H1 (cell line): Measurements from ENCODE around the gene ADAD2. TPM values are rescaled to one million over a fixed set of nuclear protein-coding genes. Genes with fewer than 3 reads are reported as not detected.
A peak's percentile ranks its signal among the peaks of the same experiment; 100 is the strongest.

Experiments used
- CTCF ChIA-PET: fragments of 300-600 bp; sonication (Branson Sonifier 250); formaldehyde crosslinking; loops from one replicate; lab custom pipeline; 2021; ENCODE audit not compliant: partially characterized antibody; lab: Charles Lee
- POLR2A ChIA-PET: fragments of 300-600 bp; sonication (Branson Sonifier 250); formaldehyde crosslinking; loops from one replicate; lab custom pipeline; 2021; ENCODE audit warnings: inconsistent platforms; ENCODE audit not compliant: partially characterized antibody; lab: Charles Lee
- DNase-seq, 2 experiments: peaks; one replicate each; pipeline versions ENCODE4 v3.0.0 to v3.0.0-alpha.2; 2010 to 2022; ENCODE audit warnings: low spot score in 2 of 2, low read depth in 1 of 2, mixed read lengths in 1 of 2
- FAIRE-seq: peaks from 2 replicates; lab custom pipeline; 2011; peaks lifted over from hg19 to GRCh38; lab: Jason Lieb, UNC
- H2AFZ ChIP-seq: 2 replicates; pipeline ENCODE4 v1.8.1; 2012; ENCODE audit warnings: low read length, inconsistent platforms
- H2AK5ac ChIP-seq: 2 replicates; pipeline ENCODE4 v1.6.1; 2013; ENCODE audit warnings: low read depth, low read length
- H2BK120ac ChIP-seq: replicated peaks from 2 replicates; pipeline ENCODE3; 2013; ENCODE audit warnings: low read depth, low read length, inconsistent platforms
- H2BK12ac ChIP-seq: 2 replicates; pipeline ENCODE4 v1.6.1; 2013; ENCODE audit warnings: low read depth, low read length
- H2BK15ac ChIP-seq: 2 replicates; pipeline ENCODE4 v1.6.1; 2013; ENCODE audit warnings: low read length
- H2BK20ac ChIP-seq: 2 replicates; pipeline ENCODE4 v1.6.1; 2013; ENCODE audit warnings: low read length
- H2BK5ac ChIP-seq: 2 replicates; pipeline ENCODE4 v1.6.1; 2013; ENCODE audit warnings: low read depth, low read length
- H3K14ac ChIP-seq: 2 replicates; pipeline ENCODE4 v1.6.1; 2013; ENCODE audit warnings: inconsistent platforms; ENCODE audit not compliant: insufficient read length
- H3K18ac ChIP-seq: 2 replicates; pipeline ENCODE4 v1.6.1; 2013; ENCODE audit warnings: low read length; ENCODE audit errors: extremely low read depth
- H3K23ac ChIP-seq: 2 replicates; pipeline ENCODE4 v1.6.1; 2013; ENCODE audit warnings: inconsistent platforms; ENCODE audit not compliant: insufficient read length
- H3K23me2 ChIP-seq: 2 replicates; pipeline ENCODE4 v1.6.1; 2013; ENCODE audit warnings: low read depth, low read length
- H3K27ac ChIP-seq: 2 replicates; pipeline ENCODE4 v1.6.1; 2011; ENCODE audit warnings: low read depth, low read length, inconsistent platforms
- H3K27me3 ChIP-seq, 4 experiments: replicated peaks in 1 of 4; 1 replicate in 1 of 4; 2 replicates in 3 of 4; pipeline versions ENCODE4 v1.6.1 to v1.8.1; 2011 to 2013; ENCODE audit warnings: low read length in 3 of 4, mild to moderate bottlenecking in 3 of 4, inconsistent platforms in 2 of 4, mixed read lengths in 2 of 4, moderate library complexity in 1 of 4; ENCODE audit not compliant: control insufficient read depth in 3 of 4, insufficient read depth in 3 of 4; ENCODE audit errors: extremely low read depth in 1 of 4
- H3K36me3 ChIP-seq, 4 experiments: 2 replicates each; pipeline versions ENCODE4 v1.6.1 to v1.8.1; 2011 to 2013; ENCODE audit warnings: mild to moderate bottlenecking in 4 of 4, low read length in 3 of 4, moderate library complexity in 2 of 4, control low read depth in 1 of 4, inconsistent platforms in 1 of 4; ENCODE audit not compliant: insufficient read depth in 4 of 4, control insufficient read depth in 2 of 4
- H3K4ac ChIP-seq: replicated peaks from 2 replicates; pipeline ENCODE3; 2013; ENCODE audit warnings: low read length, low read depth, mixed read lengths, inconsistent platforms; ENCODE audit not compliant: insufficient read length
- H3K4me1 ChIP-seq, 4 experiments: replicated peaks in 1 of 4; 1 replicate in 1 of 4; 2 replicates in 3 of 4; pipeline versions ENCODE4 v1.6.1 to v1.8.1; 2011 to 2013; ENCODE audit warnings: low read length in 3 of 4, inconsistent platforms in 2 of 4, mixed read lengths in 1 of 4; ENCODE audit not compliant: insufficient read depth in 4 of 4, control insufficient read depth in 3 of 4
- H3K4me2 ChIP-seq, 2 experiments: 2 replicates each; pipeline versions ENCODE4 v1.6.1 to v1.8.1; 2011 to 2013; ENCODE audit warnings: low read depth in 2 of 2, low read length in 2 of 2, control low read depth in 1 of 2, inconsistent platforms in 1 of 2, mild to moderate bottlenecking in 1 of 2; ENCODE audit not compliant: insufficient read depth in 1 of 2
- H3K4me3 ChIP-seq, 4 experiments: fragments of 200-600, 300-600 bp in 1 of 4; sonication (generic), shearing (Covaris generic), sonication (Bioruptor Twin) in 1 of 4; 2 replicates each; pipeline versions ENCODE4 v1.5.1 to v1.8.1; 2011 to 2016; ENCODE audit warnings: low read length in 4 of 4, low read depth in 3 of 4, control low read depth in 2 of 4, inconsistent platforms in 2 of 4, mild to moderate bottlenecking in 2 of 4, mixed read lengths in 1 of 4, moderate library complexity in 1 of 4; ENCODE audit not compliant: insufficient read depth in 2 of 4; ENCODE audit errors: extremely low read depth in 1 of 4
- H3K56ac ChIP-seq: replicated peaks from 2 replicates; pipeline ENCODE3; 2013; ENCODE audit warnings: low read depth, mild to moderate bottlenecking, mixed read lengths, low read length, inconsistent platforms; ENCODE audit not compliant: insufficient read length
- H3K79me1 ChIP-seq: 2 replicates; pipeline ENCODE4 v1.6.1; 2013; ENCODE audit warnings: low read depth, low read length, control low read depth
- H3K79me2 ChIP-seq, 2 experiments: 2 replicates each; pipeline versions ENCODE4 v1.6.1 to v1.8.1; 2012 to 2013; ENCODE audit warnings: low read length in 2 of 2, mild to moderate bottlenecking in 2 of 2, inconsistent platforms in 1 of 2; ENCODE audit not compliant: insufficient read depth in 2 of 2, control insufficient read depth in 1 of 2
- H3K9ac ChIP-seq, 4 experiments: replicated peaks in 1 of 4; 1 replicate in 1 of 4; 2 replicates in 3 of 4; pipeline versions ENCODE4 v1.6.1 to v1.8.1; 2011 to 2013; ENCODE audit warnings: low read depth in 3 of 4, low read length in 3 of 4, control low read depth in 2 of 4, mild to moderate bottlenecking in 2 of 4, moderate library complexity in 2 of 4, inconsistent platforms in 1 of 4; ENCODE audit errors: extremely low read depth in 1 of 4
- H3K9me3 ChIP-seq, 2 experiments: 2 replicates each; pipeline versions ENCODE4 v1.6.1 to v1.8.1; 2012 to 2013; ENCODE audit warnings: mild to moderate bottlenecking in 2 of 2, moderate library complexity in 2 of 2, control low read depth in 1 of 2, inconsistent platforms in 1 of 2, low read depth in 1 of 2, low read length in 1 of 2, mixed read lengths in 1 of 2; ENCODE audit not compliant: insufficient read depth in 2 of 2
- H4K20me1 ChIP-seq, 2 experiments: replicated peaks in 1 of 2; 2 replicates each; pipeline versions ENCODE3 to v1.8.1; 2011 to 2013; ENCODE audit warnings: inconsistent platforms in 2 of 2, low read length in 2 of 2, mild to moderate bottlenecking in 1 of 2; ENCODE audit not compliant: insufficient read depth in 2 of 2, control insufficient read depth in 1 of 2
- H4K5ac ChIP-seq: 2 replicates; pipeline ENCODE4 v1.6.1; 2013; ENCODE audit warnings: low read length, low read depth, mixed read lengths, inconsistent platforms; ENCODE audit not compliant: insufficient read length
- H4K8ac ChIP-seq: 2 replicates; pipeline ENCODE4 v1.8.0; 2013; ENCODE audit warnings: mild to moderate bottlenecking, moderate library complexity, low read length, inconsistent platforms; ENCODE audit not compliant: insufficient read depth; ENCODE audit errors: extremely low read depth
- H4K91ac ChIP-seq: replicated peaks from 2 replicates; pipeline ENCODE3; 2013; ENCODE audit warnings: low read length, mixed read lengths, inconsistent platforms; ENCODE audit not compliant: insufficient read length
- EGR1 ChIP-seq: IDR thresholded peaks from 2 replicates; pipeline ENCODE4 v1.6.1; 2011; ENCODE audit warnings: low read depth, low read length, borderline replicate concordance
- GABPA ChIP-seq: IDR thresholded peaks from 2 replicates; pipeline ENCODE4 v1.6.1; 2011; ENCODE audit warnings: mild to moderate bottlenecking, low read length, moderate library complexity, borderline replicate concordance; ENCODE audit not compliant: insufficient read depth
- JUND ChIP-seq: IDR thresholded peaks from 2 replicates; pipeline ENCODE4 v1.6.1; 2011; ENCODE audit warnings: mild to moderate bottlenecking, improper control_type of control experiment, low read length
- PHF8 ChIP-seq: fragments of 200-600 bp; sonication (generic); conservative IDR thresholded peaks from 2 replicates; pipeline ENCODE4 v1.7.1; 2012; ENCODE audit warnings: low read depth, mild to moderate bottlenecking, inconsistent platforms, low read length, moderate library complexity
- POLR2AphosphoS5 ChIP-seq: IDR thresholded peaks from 2 replicates; pipeline ENCODE4 v1.6.1; 2011; ENCODE audit warnings: low read depth, low read length
- RAD21 ChIP-seq, 2 experiments: IDR thresholded peaks in 1 of 2; conservative IDR thresholded peaks in 1 of 2; 2 replicates each; pipeline ENCODE4 v1.6.1; 2011; ENCODE audit warnings: low read depth in 2 of 2, low read length in 2 of 2, improper control_type of control experiment in 1 of 2, inconsistent platforms in 1 of 2, mild to moderate bottlenecking in 1 of 2, moderate library complexity in 1 of 2
- TEAD4 ChIP-seq: IDR thresholded peaks from 2 replicates; pipeline ENCODE4 v1.6.1; 2012; ENCODE audit warnings: low read depth, low read length, inconsistent platforms, mixed read lengths
- YY1 ChIP-seq: IDR thresholded peaks from 2 replicates; pipeline ENCODE4 v1.6.1; 2011; ENCODE audit warnings: low read depth, mild to moderate bottlenecking, low read length
- WGBS, 2 experiments: shearing (Covaris generic) in 1 of 2; methylation state at CpG; one replicate each; pipeline versions ENCODE4 v1.1.6 to v1.1.7; 2013 to 2015; ENCODE audit warnings: low lambda C conversion rate in 2 of 2, mixed read lengths in 2 of 2, inconsistent platforms in 1 of 2, low coverage in 1 of 2, missing lambda C conversion rate in 1 of 2; ENCODE audit not compliant: insufficient replicate concordance in 2 of 2, insufficient coverage in 1 of 2, insufficient read length in 1 of 2; ENCODE audit errors: extremely low coverage in 1 of 2, missing lambda C conversion rate in 1 of 2; 5-methylcytosine and 5-hydroxymethylcytosine counted together
- polyA plus RNA-seq, 7 experiments: library from polyadenylated mRNA; depleted of rRNA in 3 of 7; stranded (reverse) in 5 of 7; unstranded in 2 of 7; fragments of >200 nt in 5 of 7; fragments of 200-250 nt in 2 of 7; gene quantifications; 1 replicate in 5 of 7; 2 replicates in 1 of 7; 4 replicates in 1 of 7; pipeline versions ENCODE4 v1.2.1 to v1.2.3, GENCODE V29; 2011 to 2013; ENCODE audit warnings: missing spikeins in 2 of 7, mixed read lengths in 2 of 7
- total RNA-seq: library from RNA; stranded (reverse); fragmentation: NEBNext Ultra II Directional; extraction: Animal tissue kit (Norgen Biotek cat#: 25700); gene quantifications from 2 replicates; pipeline ENCODE4 v1.2.1, GENCODE V29; 2021
- TF ChIP-seq, protein P1 (sequence below): IDR thresholded peaks from 2 replicates; pipeline ENCODE4 v1.6.1; 2011; ENCODE audit warnings: low read length, improper control_type of control experiment
- TF ChIP-seq, protein P2 (sequence below): IDR thresholded peaks from 2 replicates; pipeline ENCODE4 v1.6.1; 2012; ENCODE audit warnings: inconsistent platforms

ADAD2 gene
- total and polyA plus RNA-seq, 2 of the 8 experiments (the other 6 are each of a cell fraction or from before 2014, with no cell fraction given) = 1.2 to 1.3 TPM

DNA sequence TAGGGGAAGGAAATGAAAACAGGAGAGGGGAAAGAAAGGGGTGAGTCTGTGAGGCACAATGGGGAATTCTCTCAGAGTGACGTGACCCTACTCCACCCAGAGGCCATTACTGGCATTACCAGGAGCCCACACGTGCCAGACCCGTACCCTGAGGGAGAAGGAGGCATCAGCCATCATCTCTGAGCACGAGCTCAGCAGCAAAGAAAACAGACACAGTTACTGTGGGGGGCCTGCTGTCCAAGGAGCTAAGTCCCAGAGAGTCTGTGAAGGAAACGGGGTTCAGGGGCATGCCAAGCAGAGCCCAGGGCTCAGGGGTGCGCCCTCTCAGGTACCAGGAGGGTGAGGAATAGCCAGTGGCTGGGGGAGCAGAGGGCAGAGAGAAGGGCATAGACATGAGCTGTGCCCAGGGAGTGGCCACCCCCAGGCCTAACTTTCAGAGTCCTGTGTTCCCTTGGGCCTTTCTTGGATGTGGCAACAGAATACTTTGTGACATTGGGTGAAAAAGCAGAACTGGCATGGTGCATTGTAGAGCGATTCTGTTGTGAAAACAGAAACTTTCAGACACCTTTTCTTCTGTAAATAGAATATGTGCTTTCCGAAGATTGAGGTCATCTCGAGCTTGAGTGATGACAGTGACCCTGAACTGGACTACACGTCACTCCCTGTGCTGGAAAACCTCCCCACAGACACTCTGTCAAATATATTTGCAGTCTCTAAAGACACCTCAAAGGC, 15.4 kb upstream of the ADAD2 start:
- POLR2A ChIA-PET = interaction anchor here (0.6 to 5.9 kb wide), 9 partner anchors 8 to 105 kb away, joined by 3 to 35 read pairs (median 4); partner anchors contain the start of gene MBTPS1
- Histone ChIP-seq H3K79me2 (no peaks in the 10 kb centered on the region), H2BK120ac (no peak overlapping the region), H3K27me3 (no peaks in the 10 kb centered on the region), H3K36me3 (peaks cover 0 to 18% (median 11%) of the 10 kb centered on the region in 4 experiments; a peak in 6 of 8 replicates), H2BK5ac (no peak overlapping the region), H3K9ac (no peak overlapping the region), H2BK12ac (no peak overlapping the region), H3K27ac (no peak overlapping the region), H3K79me1 (no peaks in the 10 kb centered on the region), H3K4ac (no peak overlapping the region), H3K4me2 (no peak overlapping the region), H3K56ac (no peak overlapping the region), H4K20me1 (peaks cover 0 to 2% of the 10 kb centered on the region in 2 experiments), H3K14ac (no peak overlapping the region), H3K23ac (no peak overlapping the region), H3K23me2 (no peaks in the 10 kb centered on the region), H4K5ac (no peak overlapping the region), H3K4me1 (no peaks in the 10 kb centered on the region), H4K91ac (no peak overlapping the region), H2AFZ (no peak overlapping the region), H2AK5ac (no peak overlapping the region), H3K4me3 (no peak overlapping the region), H4K8ac (peak overlapping the region; percentile 72; the same call in 1 of the 2 replicates), H2BK20ac (no peak overlapping the region), H2BK15ac (no peak overlapping the region), H3K18ac (no peak overlapping the region), H3K9me3 (no peaks in the 10 kb centered on the region)
- WGBS, 2 experiments = 49% methylated on average over 10 of the region's 10 CpGs; no CpG with 5 or more reads in 1 of the 2 experiments
- FAIRE-seq (peak; percentile 24), DNase-seq (peak; percentile 34 to 90)
- CTCF ChIA-PET = interaction anchor here (0.6 to 8.9 kb wide), 48 partner anchors 8 to 520 kb away, joined by 3 to 93 read pairs (median 4); partner anchors contain the start of genes DNAAF1, HSDL1, MBTPS1 and TAF1C
- TF ChIP-seq TEAD4 (0 out of 2 replicates have a peak, but pooled peaks have one; percentile 21), RAD21 (IDR thresholded peaks at IDR 0.05 in 1 of 2, conservative IDR thresholded peaks at IDR 0.05 in 1 of 2; ENCODE audit: low read depth in 2 of 2, low read length in 2 of 2) (peak; percentile 87 to 89), YY1 (peak; percentile 48; the same call in 1 of the 2 replicates), POLR2AphosphoS5 (peak; percentile 29), JUND (peak; percentile 54; the same call in 1 of the 2 replicates), PHF8 (no peak), EGR1 (no peak), GABPA (no peak)
- TF ChIP-seq, protein P1, sequence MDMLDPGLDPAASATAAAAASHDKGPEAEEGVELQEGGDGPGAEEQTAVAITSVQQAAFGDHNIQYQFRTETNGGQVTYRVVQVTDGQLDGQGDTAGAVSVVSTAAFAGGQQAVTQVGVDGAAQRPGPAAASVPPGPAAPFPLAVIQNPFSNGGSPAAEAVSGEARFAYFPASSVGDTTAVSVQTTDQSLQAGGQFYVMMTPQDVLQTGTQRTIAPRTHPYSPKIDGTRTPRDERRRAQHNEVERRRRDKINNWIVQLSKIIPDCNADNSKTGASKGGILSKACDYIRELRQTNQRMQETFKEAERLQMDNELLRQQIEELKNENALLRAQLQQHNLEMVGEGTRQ = peak; percentile 53; the same call in 1 of the 2 replicates
- TF ChIP-seq, protein P2, sequence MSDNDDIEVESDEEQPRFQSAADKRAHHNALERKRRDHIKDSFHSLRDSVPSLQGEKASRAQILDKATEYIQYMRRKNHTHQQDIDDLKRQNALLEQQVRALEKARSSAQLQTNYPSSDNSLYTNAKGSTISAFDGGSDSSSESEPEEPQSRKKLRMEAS = peak; percentile 93
